Lower lobe of right lung (tissue), 2 donors: ENCODE measurements around the gene DNM3. TPM values are rescaled to one million over a fixed set of nuclear protein-coding genes. Genes with fewer than 3 reads are reported as not detected.
"Not testable (repeated sequence)": the region's sequence is repeated elsewhere in the genome, so short reads cannot be mapped to it uniquely, and the experiment has no call there.

Source experiments
- ATAC-seq, 2 donors: fragments of 200-7000 bp; cut with Tn5 transposase; one replicate each; pipeline ENCODE4 v1.9.1; 2020 to 2022; ENCODE audit warnings: mild to moderate bottlenecking in 2 of 2, moderate library complexity in 2 of 2
- DNase-seq: peaks from one replicate; pipeline ENCODE4 v3.0.0-alpha.2; 2020
- H3K27ac ChIP-seq: fragments of 200-600 bp; one replicate; pipeline ENCODE4 v1.8.0; 2022
- H3K27me3 ChIP-seq: fragments of 200-600 bp; one replicate; pipeline ENCODE4 v1.8.0; 2022; ENCODE audit warnings: low read depth
- H3K36me3 ChIP-seq: fragments of 200-600 bp; one replicate; pipeline ENCODE4 v1.8.0; 2022; ENCODE audit warnings: mild to moderate bottlenecking
- H3K4me1 ChIP-seq: fragments of 200-600 bp; one replicate; pipeline ENCODE4 v1.8.0; 2022
- H3K4me3 ChIP-seq: fragments of 200-600 bp; one replicate; pipeline ENCODE4 v1.8.0; 2022; ENCODE audit warnings: mild to moderate bottlenecking
- H3K9me3 ChIP-seq: fragments of 200-600 bp; one replicate; pipeline ENCODE4 v1.8.0; 2022
- intact Hi-C: fragments of 100-400 bp; cut with DNase I; formaldehyde crosslinking; loops from one replicate; pipeline ENCODE4 v1.11.0; 2022
- total RNA-seq: library from RNA; stranded (reverse); fragmentation: NEBNext Ultra II Directional; extraction: Animal tissue kit (Norgen Biotek cat#: 25700); gene quantifications from one replicate; pipeline ENCODE4 v1.2.1, GENCODE V29; 2021
- TF ChIP-seq, protein P1 (sequence below): fragments of 200-600 bp; IDR thresholded peaks from one replicate; pipeline ENCODE4 v1.8.0; 2022; ENCODE audit warnings: antibody characterized with exemption, mild to moderate bottlenecking
- donor health status: DM: no; HTN: yes; CAD: no; lungs with severe emphysema.

The DNM3 gene
- total RNA-seq, 1 donor from 2014 or later = 12.4 TPM

DNA sequence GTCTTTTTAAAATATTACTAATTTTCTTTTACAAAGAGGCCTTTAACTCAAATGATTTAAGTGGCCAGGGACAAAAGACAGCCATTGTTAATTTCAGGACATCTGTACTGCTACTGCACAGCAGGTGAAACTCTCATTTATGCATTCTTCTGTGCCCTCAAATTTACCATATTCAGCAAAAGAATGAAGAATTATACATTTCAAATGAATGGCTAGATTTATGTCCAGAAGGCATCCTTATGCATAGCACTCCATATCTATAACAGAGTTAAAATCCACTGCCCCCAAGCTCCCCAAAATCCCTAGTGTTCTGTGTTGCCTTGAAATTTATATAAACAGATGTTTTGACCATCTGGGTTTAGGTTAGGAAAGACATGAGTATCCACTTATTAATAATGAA, 202.6 kb downstream of the DNM3 start:
- intact Hi-C loops = no loop called here
- H3K4me3 ChIP-seq = no peak overlapping the region
- no peaks in the 10 kb centered on the region for H3K27me3 ChIP-seq
- TF ChIP-seq, protein P1, sequence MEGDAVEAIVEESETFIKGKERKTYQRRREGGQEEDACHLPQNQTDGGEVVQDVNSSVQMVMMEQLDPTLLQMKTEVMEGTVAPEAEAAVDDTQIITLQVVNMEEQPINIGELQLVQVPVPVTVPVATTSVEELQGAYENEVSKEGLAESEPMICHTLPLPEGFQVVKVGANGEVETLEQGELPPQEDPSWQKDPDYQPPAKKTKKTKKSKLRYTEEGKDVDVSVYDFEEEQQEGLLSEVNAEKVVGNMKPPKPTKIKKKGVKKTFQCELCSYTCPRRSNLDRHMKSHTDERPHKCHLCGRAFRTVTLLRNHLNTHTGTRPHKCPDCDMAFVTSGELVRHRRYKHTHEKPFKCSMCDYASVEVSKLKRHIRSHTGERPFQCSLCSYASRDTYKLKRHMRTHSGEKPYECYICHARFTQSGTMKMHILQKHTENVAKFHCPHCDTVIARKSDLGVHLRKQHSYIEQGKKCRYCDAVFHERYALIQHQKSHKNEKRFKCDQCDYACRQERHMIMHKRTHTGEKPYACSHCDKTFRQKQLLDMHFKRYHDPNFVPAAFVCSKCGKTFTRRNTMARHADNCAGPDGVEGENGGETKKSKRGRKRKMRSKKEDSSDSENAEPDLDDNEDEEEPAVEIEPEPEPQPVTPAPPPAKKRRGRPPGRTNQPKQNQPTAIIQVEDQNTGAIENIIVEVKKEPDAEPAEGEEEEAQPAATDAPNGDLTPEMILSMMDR = no peak
- DNase-seq (no peak), ATAC-seq (no peak)
- H3K36me3 ChIP-seq = peaks cover 5% of the 10 kb centered on the region
- no peaks in the 10 kb centered on the region for H3K4me1 ChIP-seq
- no peak overlapping the region for H3K27ac ChIP-seq
- H3K9me3 ChIP-seq = no peaks in the 10 kb centered on the region

DNA sequence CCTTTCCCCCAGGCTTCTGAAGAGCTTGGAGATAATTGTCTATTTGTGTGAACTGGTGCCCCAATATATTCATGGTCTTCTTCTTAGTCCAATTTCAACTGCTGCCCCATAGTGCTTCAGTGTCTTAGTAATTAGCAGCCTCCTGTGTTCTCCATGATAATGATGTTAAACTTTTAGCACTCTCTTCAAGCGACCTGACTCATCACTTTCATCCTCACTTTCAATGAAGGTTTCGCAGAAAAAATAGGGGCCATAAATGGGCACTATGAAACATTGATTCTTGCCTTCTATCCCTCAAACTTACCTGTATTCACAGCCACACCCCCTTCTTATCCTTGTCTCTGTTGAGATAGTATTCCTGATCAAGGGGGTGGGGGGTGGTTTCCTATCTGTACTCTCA, 210.6 kb downstream of the DNM3 start:
- Histone ChIP-seq H3K36me3 (peaks cover 8% of the 10 kb centered on the region), H3K27ac (no peak overlapping the region), H3K4me3 (no peak overlapping the region), H3K9me3 (no peaks in the 10 kb centered on the region), H3K27me3 (no peaks in the 10 kb centered on the region), H3K4me1 (no peaks in the 10 kb centered on the region)
- ATAC-seq (no peak), DNase-seq (no peak)
- TF ChIP-seq, protein P1 = no peak
- intact Hi-C loops = no loop called here

DNA sequence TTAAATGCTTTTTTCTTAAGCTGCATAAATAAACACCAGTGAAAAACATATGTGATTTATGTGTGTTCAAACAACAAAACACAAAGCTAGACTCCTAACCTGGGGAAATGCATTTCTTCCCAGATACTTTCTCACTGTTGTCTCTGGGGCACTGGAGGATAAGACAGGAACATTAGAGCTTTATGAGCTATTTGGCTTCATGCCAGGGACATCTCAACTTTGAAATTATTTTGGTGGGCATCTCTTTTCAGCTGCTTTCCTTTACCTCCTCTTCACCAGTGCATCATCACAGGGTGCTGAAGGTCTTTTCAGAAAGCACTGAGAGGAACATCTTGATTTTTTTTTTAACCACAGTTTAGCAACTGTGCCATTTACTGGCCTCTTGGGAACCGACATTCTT, 212.9 kb downstream of the DNM3 start:
- DNase-seq = no peak

DNA sequence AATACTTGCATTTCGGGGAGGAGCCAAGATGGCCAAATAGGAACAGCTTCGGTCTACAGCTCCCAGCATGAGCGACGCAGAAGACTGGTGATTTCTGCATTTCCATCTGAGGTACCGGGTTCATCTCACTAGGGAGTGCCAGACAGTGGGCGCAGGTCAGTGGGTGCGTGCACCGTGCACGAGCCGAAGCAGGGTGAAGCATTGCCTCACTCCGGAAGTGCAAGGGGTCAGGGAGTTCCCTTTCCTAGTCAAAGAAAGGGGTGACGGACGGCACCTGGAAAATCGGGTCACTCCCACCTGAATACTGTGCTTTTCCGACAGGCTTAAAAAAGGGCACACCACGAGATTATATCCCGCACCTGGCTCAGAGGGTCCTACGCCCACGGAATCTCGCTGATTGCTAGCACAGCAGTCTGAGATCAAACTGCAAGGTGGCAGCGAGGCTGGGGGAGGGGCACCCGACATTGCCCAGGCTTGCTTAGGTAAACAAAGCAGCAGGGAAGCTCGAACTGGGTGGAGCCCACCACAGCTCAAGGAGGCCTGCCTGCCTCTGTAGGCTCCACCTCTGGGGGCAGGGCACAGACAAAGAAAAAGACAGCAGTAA, 214.6 kb downstream of the DNM3 start:
- H3K27ac ChIP-seq, intact Hi-C loops, H3K9me3 ChIP-seq, DNase-seq, H3K4me3 ChIP-seq, H3K36me3 ChIP-seq, H3K4me1 ChIP-seq, H3K27me3 ChIP-seq, ATAC-seq: not testable (repeated sequence)

More for the DNA sequence above, 212.9 kb downstream of the DNM3 start:
- Histone ChIP-seq H3K4me1 (no peaks in the 10 kb centered on the region), H3K9me3 (no peaks in the 10 kb centered on the region), H3K36me3 (peaks cover 4% of the 10 kb centered on the region), H3K4me3 (no peak overlapping the region), H3K27me3 (no peaks in the 10 kb centered on the region), H3K27ac (no peak overlapping the region)
- TF ChIP-seq, protein P1 = no peak
- ATAC-seq = no peak
- intact Hi-C loops = no loop called here

DNA sequence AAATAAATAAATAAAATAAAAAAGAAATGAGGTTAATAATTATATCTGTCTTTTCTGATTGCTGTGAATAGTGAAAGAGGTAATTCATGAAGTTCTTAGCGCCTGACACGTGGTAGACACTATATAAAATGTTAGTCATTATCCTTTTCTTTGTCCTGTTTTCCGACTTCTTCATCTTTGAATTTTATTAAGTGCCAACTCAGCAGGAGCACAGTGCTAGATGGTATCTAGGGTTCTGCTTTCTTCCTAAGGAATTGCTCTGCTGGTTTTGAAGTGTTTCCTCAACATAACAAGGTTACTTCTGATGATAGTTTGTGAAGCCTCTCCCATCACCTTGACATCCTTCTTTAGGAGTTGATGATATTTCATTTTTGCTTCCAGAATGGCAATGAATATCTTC, 227.0 kb downstream of the DNM3 start:
- H3K27me3 ChIP-seq = no peaks in the 10 kb centered on the region
- ATAC-seq = no peak
- no peak overlapping the region for H3K4me3 ChIP-seq
- H3K9me3 ChIP-seq = no peaks in the 10 kb centered on the region
- no peak for DNase-seq
- H3K27ac ChIP-seq = no peak overlapping the region
- no peaks in the 10 kb centered on the region for H3K4me1 ChIP-seq
- no peaks in the 10 kb centered on the region for H3K36me3 ChIP-seq
- intact Hi-C loops = no loop called here
- TF ChIP-seq, protein P1 = no peak

DNA sequence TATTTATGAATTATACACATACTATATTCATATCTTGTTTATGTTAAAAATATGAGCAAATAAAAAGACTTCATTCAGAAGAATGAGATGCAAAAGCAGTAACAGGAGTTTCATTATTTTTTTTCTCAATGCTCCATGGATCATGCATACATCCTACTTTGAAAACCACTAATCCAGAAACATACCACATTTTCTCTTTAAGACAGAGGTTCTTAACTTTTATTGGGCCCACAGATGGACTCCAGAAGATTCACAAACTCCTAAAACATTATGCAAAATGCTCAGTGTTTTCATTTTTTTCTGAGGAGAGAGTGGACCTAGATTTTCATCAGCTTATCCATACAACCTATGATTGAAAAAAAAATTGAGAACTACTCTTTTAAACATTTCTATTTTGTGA, 227.8 kb downstream of the DNM3 start:
- Histone ChIP-seq H3K4me1 (no peaks in the 10 kb centered on the region), H3K4me3 (no peak overlapping the region), H3K27ac (no peak overlapping the region), H3K27me3 (no peaks in the 10 kb centered on the region), H3K9me3 (no peaks in the 10 kb centered on the region), H3K36me3 (no peaks in the 10 kb centered on the region)
- TF ChIP-seq, protein P1 = no peak
- intact Hi-C loops = no loop called here
- DNase-seq (no peak), ATAC-seq (no peak)
